Measurements from ENCODE around the gene MFF.
A peak's percentile ranks its signal among the peaks of the same experiment; 100 is the strongest.

Gene MFF

GRCh38 chr2:227324995-227325838 is at the start of gene MFF:
TSS of gene MFF (plus strand) at chr2:227325251. CDS start at chr2:227330666, 5,415 bp downstream.
- peak within 1 kb of the TSS; percentile 82 for H3K4me3 ChIP-seq (ENCODE audit: low read length)

GRCh38 chr2:227280895-227281294 is 44.2 kb upstream of the MFF start:
- H3K27ac ChIP-seq (ENCODE audit: low read depth, low read length): no peak overlapping the region
- no peaks in the 10 kb centered on the region for H3K36me3 ChIP-seq (ENCODE audit: control insufficient read depth, insufficient read depth, low read length)
- no peak overlapping the region for H3K9ac ChIP-seq (ENCODE audit: low read length)
- no peak overlapping the region for H3K4me3 ChIP-seq (ENCODE audit: low read length)
- no peaks in the 10 kb centered on the region for H3K4me1 ChIP-seq (ENCODE audit: control insufficient read depth, insufficient read depth, low read length)
- H3K27me3 ChIP-seq (ENCODE audit: control insufficient read depth, insufficient read depth, low read length): no peaks in the 10 kb centered on the region

More at GRCh38 chr2:227324995-227325838, at the start of gene MFF:
- Histone ChIP-seq H3K27me3 (ENCODE audit: control insufficient read depth, insufficient read depth, low read length) (no peaks in the 10 kb centered on the region), H3K27ac (ENCODE audit: low read depth, low read length) (peak within 1 kb of the TSS; percentile 79), H3K9ac (ENCODE audit: low read length) (peak within 1 kb of the TSS; percentile 70), H3K36me3 (ENCODE audit: control insufficient read depth, insufficient read depth, low read length) (no peaks in the 10 kb centered on the region), H3K4me1 (ENCODE audit: control insufficient read depth, insufficient read depth, low read length) (peaks cover 3% of the 10 kb centered on the region)

- Histone ChIP-seq H3K36me3 (ENCODE audit: control insufficient read depth, insufficient read depth, low read length) (no peaks in the 10 kb centered on the region), H3K4me1 (ENCODE audit: control insufficient read depth, insufficient read depth, low read length) (no peaks in the 10 kb centered on the region), H3K9ac (ENCODE audit: low read length) (no peak overlapping the region), H3K27ac (ENCODE audit: low read depth, low read length) (no peak overlapping the region), H3K4me3 (ENCODE audit: low read length) (no peak overlapping the region), H3K27me3 (ENCODE audit: control insufficient read depth, insufficient read depth, low read length) (no peaks in the 10 kb centered on the region)
Measured at GRCh38 chr2:227285741-227286236, 39.3 kb upstream of the MFF start.

- no peaks in the 10 kb centered on the region for H3K36me3 ChIP-seq (ENCODE audit: control insufficient read depth, insufficient read depth, low read length)
Measured at GRCh38 chr2:227287771-227288170, 37.3 kb upstream of the MFF start.

GRCh38 chr2:227292314-227292713 is 32.7 kb upstream of the MFF start:
- no peak overlapping the region for H3K27ac ChIP-seq (ENCODE audit: low read depth, low read length)
- H3K4me1 ChIP-seq (ENCODE audit: control insufficient read depth, insufficient read depth, low read length): no peaks in the 10 kb centered on the region
- no peak overlapping the region for H3K4me3 ChIP-seq (ENCODE audit: low read length)
- no peak overlapping the region for H3K9ac ChIP-seq (ENCODE audit: low read length)
- H3K27me3 ChIP-seq (ENCODE audit: control insufficient read depth, insufficient read depth, low read length): no peaks in the 10 kb centered on the region
- H3K36me3 ChIP-seq (ENCODE audit: control insufficient read depth, insufficient read depth, low read length): no peaks in the 10 kb centered on the region

More at GRCh38 chr2:227287771-227288170, 37.3 kb upstream of the MFF start:
- no peak overlapping the region for H3K4me3 ChIP-seq (ENCODE audit: low read length)
- no peaks in the 10 kb centered on the region for H3K4me1 ChIP-seq (ENCODE audit: control insufficient read depth, insufficient read depth, low read length)
- no peak overlapping the region for H3K9ac ChIP-seq (ENCODE audit: low read length)
- no peaks in the 10 kb centered on the region for H3K27me3 ChIP-seq (ENCODE audit: control insufficient read depth, insufficient read depth, low read length)
- H3K27ac ChIP-seq (ENCODE audit: low read depth, low read length): no peak overlapping the region

- Histone ChIP-seq H3K9ac (ENCODE audit: low read length) (no peak overlapping the region), H3K4me1 (ENCODE audit: control insufficient read depth, insufficient read depth, low read length) (no peaks in the 10 kb centered on the region), H3K4me3 (ENCODE audit: low read length) (no peak overlapping the region), H3K36me3 (ENCODE audit: control insufficient read depth, insufficient read depth, low read length) (no peaks in the 10 kb centered on the region), H3K27me3 (ENCODE audit: control insufficient read depth, insufficient read depth, low read length) (no peaks in the 10 kb centered on the region), H3K27ac (ENCODE audit: low read depth, low read length) (no peak overlapping the region)
Measured at GRCh38 chr2:227293531-227293930, 31.5 kb upstream of the MFF start.

GRCh38 chr2:227295806-227296205 is 29.2 kb upstream of the MFF start:
- H3K27me3 ChIP-seq (ENCODE audit: control insufficient read depth, insufficient read depth, low read length): no peaks in the 10 kb centered on the region
- no peaks in the 10 kb centered on the region for H3K36me3 ChIP-seq (ENCODE audit: control insufficient read depth, insufficient read depth, low read length)
- no peak overlapping the region for H3K9ac ChIP-seq (ENCODE audit: low read length)
- no peak overlapping the region for H3K27ac ChIP-seq (ENCODE audit: low read depth, low read length)
- H3K4me1 ChIP-seq (ENCODE audit: control insufficient read depth, insufficient read depth, low read length): no peaks in the 10 kb centered on the region
- H3K4me3 ChIP-seq (ENCODE audit: low read length): no peak overlapping the region

- no peaks in the 10 kb centered on the region for H3K27me3 ChIP-seq (ENCODE audit: control insufficient read depth, insufficient read depth, low read length)
- no peak overlapping the region for H3K27ac ChIP-seq (ENCODE audit: low read depth, low read length)
- no peaks in the 10 kb centered on the region for H3K36me3 ChIP-seq (ENCODE audit: control insufficient read depth, insufficient read depth, low read length)
- H3K4me1 ChIP-seq (ENCODE audit: control insufficient read depth, insufficient read depth, low read length): no peaks in the 10 kb centered on the region
- no peak overlapping the region for H3K4me3 ChIP-seq (ENCODE audit: low read length)
- no peak overlapping the region for H3K9ac ChIP-seq (ENCODE audit: low read length)
Measured at GRCh38 chr2:227296671-227297405, 28.2 kb upstream of the MFF start.

GRCh38 chr2:227301523-227301922 is 23.5 kb upstream of the MFF start:
- Histone ChIP-seq H3K27ac (ENCODE audit: low read depth, low read length) (no peak overlapping the region), H3K27me3 (ENCODE audit: control insufficient read depth, insufficient read depth, low read length) (no peaks in the 10 kb centered on the region), H3K9ac (ENCODE audit: low read length) (no peak overlapping the region), H3K36me3 (ENCODE audit: control insufficient read depth, insufficient read depth, low read length) (no peaks in the 10 kb centered on the region), H3K4me3 (ENCODE audit: low read length) (no peak overlapping the region), H3K4me1 (ENCODE audit: control insufficient read depth, insufficient read depth, low read length) (no peaks in the 10 kb centered on the region)

GRCh38 chr2:227308784-227309183 is 16.3 kb upstream of the MFF start:
- no peak overlapping the region for H3K9ac ChIP-seq (ENCODE audit: low read length)
- no peaks in the 10 kb centered on the region for H3K36me3 ChIP-seq (ENCODE audit: control insufficient read depth, insufficient read depth, low read length)
- no peak overlapping the region for H3K4me3 ChIP-seq (ENCODE audit: low read length)
- H3K27ac ChIP-seq (ENCODE audit: low read depth, low read length): no peak overlapping the region
- H3K4me1 ChIP-seq (ENCODE audit: control insufficient read depth, insufficient read depth, low read length): no peaks in the 10 kb centered on the region
- no peaks in the 10 kb centered on the region for H3K27me3 ChIP-seq (ENCODE audit: control insufficient read depth, insufficient read depth, low read length)

GRCh38 chr2:227310756-227311110 is 14.3 kb upstream of the MFF start:
- H3K36me3 ChIP-seq (ENCODE audit: control insufficient read depth, insufficient read depth, low read length): no peaks in the 10 kb centered on the region
- no peak overlapping the region for H3K27ac ChIP-seq (ENCODE audit: low read depth, low read length)
- H3K4me1 ChIP-seq (ENCODE audit: control insufficient read depth, insufficient read depth, low read length): no peaks in the 10 kb centered on the region
- H3K4me3 ChIP-seq (ENCODE audit: low read length): no peak overlapping the region
- no peaks in the 10 kb centered on the region for H3K27me3 ChIP-seq (ENCODE audit: control insufficient read depth, insufficient read depth, low read length)
- H3K9ac ChIP-seq (ENCODE audit: low read length): no peak overlapping the region

GRCh38 chr2:227311861-227312506 is 13.1 kb upstream of the MFF start:
- Histone ChIP-seq H3K4me3 (ENCODE audit: low read length) (no peak overlapping the region), H3K27me3 (ENCODE audit: control insufficient read depth, insufficient read depth, low read length) (no peaks in the 10 kb centered on the region), H3K9ac (ENCODE audit: low read length) (no peak overlapping the region), H3K4me1 (ENCODE audit: control insufficient read depth, insufficient read depth, low read length) (no peaks in the 10 kb centered on the region), H3K36me3 (ENCODE audit: control insufficient read depth, insufficient read depth, low read length) (no peaks in the 10 kb centered on the region), H3K27ac (ENCODE audit: low read depth, low read length) (no peak overlapping the region)
